Tibial artery (tissue), 4 donors: ENCODE data around the gene NUCB2.

Experiments used
- DNase-seq, 2 donors: peaks; one replicate each; pipeline ENCODE4 v3.0.0-alpha.2; 2019
- H3K27ac ChIP-seq, 2 donors: fragments of 200-600 bp; sonication (generic) in 1 of 2; 1 replicate in 1 of 2; 2 replicates in 1 of 2; pipeline ENCODE4 v1.5.1; 2018 to 2019; ENCODE audit warnings: mild to moderate bottlenecking in 1 of 2
- H3K27me3 ChIP-seq, 2 donors: fragments of 200-600 bp; sonication (generic) in 1 of 2; one replicate each; pipeline versions ENCODE4 v1.5.1 to v1.6.0; 2016 to 2019
- H3K36me3 ChIP-seq, 3 donors: fragments of 200-600 bp; sonication (generic) in 2 of 3; one replicate each; pipeline ENCODE4 v1.5.1; 2016 to 2019; ENCODE audit warnings: mild to moderate bottlenecking in 2 of 3
- H3K4me1 ChIP-seq, 4 donors: fragments of 200-600 bp; sonication (generic) in 2 of 4; 1 replicate in 3 of 4; 2 replicates in 1 of 4; pipeline ENCODE4 v1.5.1; 2016 to 2019
- H3K4me3 ChIP-seq, 2 donors: fragments of 200-600 bp; sonication (generic) in 1 of 2; 1 replicate in 1 of 2; 2 replicates in 1 of 2; pipeline ENCODE4 v1.5.1; 2018 to 2019; ENCODE audit warnings: mild to moderate bottlenecking in 2 of 2
- H3K9me3 ChIP-seq, 3 donors: fragments of 200-600 bp; sonication (generic) in 1 of 3; one replicate each; pipeline ENCODE4 v1.5.1; 2016 to 2019
- intact Hi-C: fragments of 100-400 bp; cut with DNase I; formaldehyde crosslinking; loops from one replicate; pipeline ENCODE4 v1.15.0; 2023; ENCODE audit warnings: low total_unique reads
- TF ChIP-seq, protein P1 (sequence below), 2 experiments: fragments of 200-600 bp in 1 of 2; fragments of 450-650 bp in 1 of 2; IDR thresholded peaks; one replicate each; pipeline ENCODE4 v1.5.1; 2017 to 2019; ENCODE audit warnings: antibody characterized with exemption in 2 of 2, mild to moderate bottlenecking in 1 of 2, moderate library complexity in 1 of 2

The NUCB2 gene

DNA sequence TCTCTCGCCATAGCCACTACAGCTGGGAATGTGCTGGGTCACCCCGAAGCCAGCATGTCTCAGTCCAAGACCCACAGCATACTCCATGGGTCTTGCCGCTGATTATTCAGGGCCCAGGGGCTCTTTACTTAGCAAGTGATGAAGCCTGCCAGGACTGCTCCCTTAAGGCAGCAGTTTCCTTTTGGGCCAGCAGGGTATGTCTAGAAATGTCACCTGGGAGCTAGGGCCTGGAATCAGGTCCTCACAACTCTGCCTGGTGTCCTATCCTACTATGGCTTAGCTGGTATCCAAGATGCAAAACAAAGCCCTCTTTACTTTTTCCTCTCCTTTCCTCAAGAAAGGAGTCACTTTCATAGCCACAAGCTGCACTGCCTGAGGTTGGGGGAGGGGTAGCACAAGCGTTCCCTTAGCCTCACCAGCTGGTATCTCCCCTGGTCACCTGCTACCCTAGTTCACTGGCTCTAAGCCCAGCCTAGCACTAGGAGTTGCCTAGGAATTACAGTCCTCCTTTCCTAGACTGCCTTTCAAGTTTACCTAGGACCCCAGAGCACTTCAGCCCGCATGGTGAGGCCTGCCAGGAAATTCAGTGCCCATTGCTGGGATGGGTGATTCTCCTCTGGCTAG is 52.4 kb downstream of the NUCB2 start:
- H3K27ac ChIP-seq: no peak overlapping the region
- no peaks in the 10 kb centered on the region for H3K4me1 ChIP-seq
- DNase-seq: no peak
- H3K9me3 ChIP-seq: no peaks in the 10 kb centered on the region
- intact Hi-C loops: no loop called here
- TF ChIP-seq, protein P1, sequence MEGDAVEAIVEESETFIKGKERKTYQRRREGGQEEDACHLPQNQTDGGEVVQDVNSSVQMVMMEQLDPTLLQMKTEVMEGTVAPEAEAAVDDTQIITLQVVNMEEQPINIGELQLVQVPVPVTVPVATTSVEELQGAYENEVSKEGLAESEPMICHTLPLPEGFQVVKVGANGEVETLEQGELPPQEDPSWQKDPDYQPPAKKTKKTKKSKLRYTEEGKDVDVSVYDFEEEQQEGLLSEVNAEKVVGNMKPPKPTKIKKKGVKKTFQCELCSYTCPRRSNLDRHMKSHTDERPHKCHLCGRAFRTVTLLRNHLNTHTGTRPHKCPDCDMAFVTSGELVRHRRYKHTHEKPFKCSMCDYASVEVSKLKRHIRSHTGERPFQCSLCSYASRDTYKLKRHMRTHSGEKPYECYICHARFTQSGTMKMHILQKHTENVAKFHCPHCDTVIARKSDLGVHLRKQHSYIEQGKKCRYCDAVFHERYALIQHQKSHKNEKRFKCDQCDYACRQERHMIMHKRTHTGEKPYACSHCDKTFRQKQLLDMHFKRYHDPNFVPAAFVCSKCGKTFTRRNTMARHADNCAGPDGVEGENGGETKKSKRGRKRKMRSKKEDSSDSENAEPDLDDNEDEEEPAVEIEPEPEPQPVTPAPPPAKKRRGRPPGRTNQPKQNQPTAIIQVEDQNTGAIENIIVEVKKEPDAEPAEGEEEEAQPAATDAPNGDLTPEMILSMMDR (IDR thresholded peaks at IDR 0.05): no peak
- H3K4me3 ChIP-seq: no peak overlapping the region
- H3K36me3 ChIP-seq: peaks cover 20 to 54% (median 20%) of the 10 kb centered on the region in 3 donors
- H3K27me3 ChIP-seq: no peaks in the 10 kb centered on the region

DNA sequence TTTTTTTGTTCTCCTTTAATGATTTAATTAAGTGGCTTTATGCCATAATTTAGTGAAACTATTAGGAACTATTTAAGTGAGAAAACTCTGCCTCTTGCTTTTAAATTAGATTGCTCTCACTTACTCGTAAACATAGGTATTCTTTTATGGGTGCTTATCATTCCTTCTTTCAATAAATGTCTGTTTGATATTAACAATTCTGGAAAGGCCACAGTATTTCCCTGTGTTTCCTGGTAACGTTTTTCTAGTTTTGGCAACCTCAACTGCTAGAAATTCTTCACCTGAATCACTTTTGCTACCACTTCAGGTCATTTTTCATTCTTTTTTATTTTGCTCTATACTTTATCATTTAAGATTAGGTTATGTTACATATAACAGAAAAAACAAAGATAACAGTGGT is 55.1 kb downstream of the NUCB2 start:
- Histone ChIP-seq H3K27ac (no peak overlapping the region), H3K36me3 (peaks cover 20 to 46% (median 27%) of the 10 kb centered on the region in 3 donors)

DNA sequence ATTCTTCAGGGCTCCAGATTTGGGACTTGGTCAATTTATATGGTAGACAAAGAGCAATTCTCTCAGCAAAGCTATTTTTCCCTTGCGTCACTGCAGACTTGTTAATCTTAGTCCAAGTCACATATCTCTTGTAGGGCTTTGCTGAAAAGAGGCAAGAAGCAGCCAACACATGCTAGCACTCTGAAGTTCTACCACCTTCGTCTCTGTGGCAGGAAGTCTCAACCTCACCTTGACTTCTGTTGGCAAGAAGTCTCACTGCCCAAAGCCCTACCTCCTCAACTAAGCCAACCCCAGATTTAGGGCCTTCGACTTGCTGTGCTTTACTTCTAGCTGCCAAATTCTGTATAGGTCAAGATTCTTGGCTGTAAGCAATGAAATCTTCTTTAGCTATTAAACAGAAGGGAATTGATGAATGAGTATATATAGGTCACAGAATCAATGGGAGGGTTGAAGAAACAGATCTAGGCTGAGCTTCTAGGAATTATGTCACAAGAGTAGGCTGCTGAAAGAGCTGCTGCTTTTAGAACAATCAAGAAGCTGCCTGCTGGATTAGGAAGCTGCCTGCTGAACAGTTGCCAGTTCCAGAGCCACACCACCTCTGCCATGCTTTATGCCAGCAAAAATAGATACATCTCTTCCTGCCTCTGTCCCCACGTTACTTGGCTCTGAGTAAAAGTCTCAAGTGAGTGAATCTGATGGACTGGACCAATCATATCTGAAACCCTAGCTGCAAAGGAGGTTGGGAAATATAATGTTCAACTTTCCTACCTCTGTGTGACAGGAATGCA is 57.5 kb downstream of the NUCB2 start:
- Histone ChIP-seq H3K9me3 (no peaks in the 10 kb centered on the region), H3K4me3 (no peak overlapping the region), H3K27ac (no peak overlapping the region), H3K36me3 (peaks cover 15 to 39% (median 27%) of the 10 kb centered on the region in 3 donors), H3K4me1 (no peaks in the 10 kb centered on the region), H3K27me3 (no peaks in the 10 kb centered on the region)
- TF ChIP-seq, protein P1 (IDR thresholded peaks at IDR 0.05): no peak
- intact Hi-C loops: no loop called here
- DNase-seq: no peak

More for the DNA sequence above, 55.1 kb downstream of the NUCB2 start:
- Histone ChIP-seq H3K4me1 (no peaks in the 10 kb centered on the region), H3K27me3 (no peaks in the 10 kb centered on the region), H3K4me3 (no peak overlapping the region), H3K9me3 (no peaks in the 10 kb centered on the region)
- intact Hi-C loops: no loop called here
- TF ChIP-seq, protein P1 (IDR thresholded peaks at IDR 0.05): no peak
- no peak for DNase-seq

DNA sequence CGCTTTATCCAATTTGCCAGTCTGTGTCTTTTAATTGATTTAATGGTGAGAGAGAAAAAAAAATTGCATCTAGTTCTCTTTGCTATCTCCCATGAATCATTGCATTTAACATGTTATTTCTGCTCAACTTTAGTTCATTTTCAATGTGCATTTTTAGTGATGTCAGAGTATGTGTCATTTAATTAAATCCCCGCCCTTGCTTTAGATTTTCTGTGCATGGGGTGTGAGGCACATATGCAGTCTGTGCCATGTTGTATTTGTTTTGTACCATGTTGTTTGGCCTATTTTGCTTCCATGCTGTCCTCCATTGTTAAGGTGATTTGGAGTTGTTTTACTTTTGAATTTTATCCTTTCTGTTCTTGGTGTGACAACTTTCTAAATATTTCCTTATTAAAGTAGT is 66.7 kb downstream of the NUCB2 start:
- DNase-seq: no peak
- Histone ChIP-seq H3K4me1 (no peaks in the 10 kb centered on the region), H3K9me3 (no peaks in the 10 kb centered on the region), H3K36me3 (peaks cover 0 to 3% (median 0%) of the 10 kb centered on the region in 3 donors), H3K27ac (no peak overlapping the region), H3K4me3 (no peak overlapping the region), H3K27me3 (no peaks in the 10 kb centered on the region)
- TF ChIP-seq, protein P1 (IDR thresholded peaks at IDR 0.05): no peak
- intact Hi-C loops: no loop called here

DNA sequence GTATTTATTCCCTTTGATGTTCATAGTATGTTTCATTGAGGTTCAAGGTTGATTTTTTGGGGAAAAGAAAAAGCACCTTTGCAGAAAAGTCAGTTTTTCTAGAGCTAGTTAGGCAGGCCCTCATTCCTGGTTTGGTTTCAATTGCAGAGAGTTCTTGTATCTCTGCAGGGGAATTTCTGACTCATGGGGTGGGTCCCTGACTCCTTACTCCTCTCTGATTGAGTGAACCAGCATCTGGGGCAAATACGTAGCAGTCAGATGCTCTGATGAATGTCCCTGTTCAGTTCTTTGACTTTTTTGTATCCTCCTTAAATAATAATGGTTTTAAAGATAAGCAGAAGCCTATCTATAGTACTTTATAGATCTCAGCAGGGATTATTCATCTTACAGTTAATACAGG is 67.4 kb downstream of the NUCB2 start:
- Histone ChIP-seq H3K36me3 (peaks cover 0 to 3% (median 0%) of the 10 kb centered on the region in 3 donors), H3K27ac (no peak overlapping the region), H3K27me3 (no peaks in the 10 kb centered on the region), H3K4me1 (no peaks in the 10 kb centered on the region), H3K9me3 (no peaks in the 10 kb centered on the region), H3K4me3 (no peak overlapping the region)
- TF ChIP-seq, protein P1 (IDR thresholded peaks at IDR 0.05): no peak
- DNase-seq: no peak
- intact Hi-C loops: no loop called here
